ENCODE results near the gene ELP4.

The ELP4 gene

GRCh38 chr11:31795706-31796498, 286.3 kb downstream of the ELP4 start:
- H3K27me3 ChIP-seq (ENCODE audit: control insufficient read depth in 1 of 2, insufficient read depth in 2 of 2, low read length in 2 of 2), result peaks cover 43 to 58% of the 10 kb centered on the region in 2 donors
- no peaks in the 10 kb centered on the region for H3K36me3 ChIP-seq (ENCODE audit: insufficient read depth, low read length)
- H3K9me3 ChIP-seq (ENCODE audit: low read length), result no peaks in the 10 kb centered on the region
- no peak overlapping the region for H3K9ac ChIP-seq (ENCODE audit: low read length)
- no peak overlapping the region for H3K4me3 ChIP-seq (ENCODE audit: low read depth in 1 of 2, low read length in 2 of 2)
- no peak overlapping the region for H3K27ac ChIP-seq (ENCODE audit: low read depth, low read length)
- H3K4me1 ChIP-seq (ENCODE audit: insufficient read depth, low read length), result peaks cover 23% of the 10 kb centered on the region

- no peaks in the 10 kb centered on the region for H3K36me3 ChIP-seq (ENCODE audit: insufficient read depth, low read length)
- H3K4me1 ChIP-seq (ENCODE audit: insufficient read depth, low read length), result peaks cover 20% of the 10 kb centered on the region
- no peaks in the 10 kb centered on the region for H3K9me3 ChIP-seq (ENCODE audit: low read length)
- H3K4me3 ChIP-seq (ENCODE audit: low read depth in 1 of 2, low read length in 2 of 2), result no peak overlapping the region
- H3K27me3 ChIP-seq (ENCODE audit: control insufficient read depth in 1 of 2, insufficient read depth in 2 of 2, low read length in 2 of 2), result peaks cover 50 to 65% of the 10 kb centered on the region in 2 donors
- H3K9ac ChIP-seq (ENCODE audit: low read length), result no peak overlapping the region
- H3K27ac ChIP-seq (ENCODE audit: low read depth, low read length), result no peak overlapping the region
These were observed 287.1 kb downstream of the ELP4 start for GRCh38 chr11:31796499-31797189.

DNA sequence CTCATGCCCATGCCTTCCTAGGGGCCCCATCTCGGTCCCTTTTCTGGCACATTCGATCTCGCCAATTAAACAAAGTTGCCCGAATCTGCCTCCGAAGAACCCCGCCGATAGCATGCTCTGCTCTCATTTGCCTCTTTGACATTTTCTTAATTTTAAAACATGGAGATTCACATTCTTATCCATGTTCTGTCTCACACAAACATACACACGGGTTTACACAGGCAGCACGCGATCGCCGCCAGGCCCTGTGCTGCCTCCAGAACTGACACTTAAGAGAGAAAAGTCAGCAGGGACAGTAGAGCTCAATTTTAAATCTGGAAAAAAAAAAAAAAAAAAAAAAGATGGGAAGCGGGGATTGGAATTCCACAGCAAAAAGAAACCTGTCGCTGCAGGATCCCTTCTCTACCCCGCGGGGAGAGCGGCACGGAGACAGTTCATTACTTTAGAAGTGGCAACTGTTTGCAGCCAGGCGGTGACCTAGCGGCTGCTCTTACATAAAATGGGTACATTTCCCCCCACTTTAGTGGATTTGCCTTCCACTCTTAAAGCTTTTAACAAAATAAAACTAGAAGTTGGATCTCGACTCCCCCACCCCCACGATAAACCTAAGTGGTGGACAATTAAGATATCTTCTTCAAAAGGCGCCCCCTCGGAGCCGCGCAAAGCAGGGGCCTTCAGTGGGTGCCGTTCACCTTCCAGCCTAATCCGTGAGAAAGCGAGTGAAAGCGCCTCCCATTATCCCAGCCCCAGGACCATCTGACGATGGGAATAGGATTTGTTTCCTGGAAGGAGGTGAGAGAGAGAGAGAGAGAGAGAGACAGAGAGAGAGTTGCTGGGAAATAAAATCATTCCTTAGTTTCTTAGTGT, 287.9 kb downstream of the ELP4 start:
- no peak overlapping the region for H3K9ac ChIP-seq (ENCODE audit: low read length)
- peaks cover 20% of the 10 kb centered on the region for H3K4me1 ChIP-seq (ENCODE audit: insufficient read depth, low read length)
- no peak overlapping the region for H3K27ac ChIP-seq (ENCODE audit: low read depth, low read length)
- no peaks in the 10 kb centered on the region for H3K9me3 ChIP-seq (ENCODE audit: low read length)
- H3K27me3 ChIP-seq (ENCODE audit: control insufficient read depth in 1 of 2, insufficient read depth in 2 of 2, low read length in 2 of 2), result peaks cover 56 to 73% of the 10 kb centered on the region in 2 donors
- no peaks in the 10 kb centered on the region for H3K36me3 ChIP-seq (ENCODE audit: insufficient read depth, low read length)
- no peak overlapping the region for H3K4me3 ChIP-seq (ENCODE audit: low read depth in 1 of 2, low read length in 2 of 2)

DNA sequence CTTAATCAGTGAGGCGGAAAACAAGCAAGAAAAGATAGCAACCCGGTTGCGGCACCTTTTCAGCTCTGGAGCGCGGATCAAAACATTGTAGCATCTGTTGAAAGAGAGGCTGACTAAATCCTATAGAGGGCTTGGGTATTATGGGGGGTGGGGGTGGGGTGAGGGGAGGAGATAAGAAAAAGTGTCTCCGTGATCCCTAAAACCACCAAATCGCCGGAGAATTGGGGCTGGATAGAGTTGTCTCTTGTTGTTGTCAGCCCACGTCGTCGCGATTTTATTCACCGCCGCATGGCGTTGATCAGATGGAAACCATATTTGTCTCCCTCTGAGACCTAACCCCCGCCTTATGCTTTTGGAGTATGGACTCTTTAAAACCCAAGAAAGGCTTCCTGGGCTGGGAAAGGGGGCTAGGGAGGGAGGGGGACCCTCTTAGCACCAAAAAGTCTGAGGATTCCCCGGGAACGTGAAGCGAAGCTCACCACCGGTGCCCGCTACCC, 288.5 kb downstream of the ELP4 start:
- H3K27ac ChIP-seq (ENCODE audit: low read depth, low read length), result no peak overlapping the region
- peaks cover 63 to 80% of the 10 kb centered on the region in 2 donors for H3K27me3 ChIP-seq (ENCODE audit: control insufficient read depth in 1 of 2, insufficient read depth in 2 of 2, low read length in 2 of 2)
- H3K4me1 ChIP-seq (ENCODE audit: insufficient read depth, low read length), result peaks cover 23% of the 10 kb centered on the region
- no peak overlapping the region for H3K9ac ChIP-seq (ENCODE audit: low read length)
- peak overlapping the region in 1 of 2 donors; percentile 14 for H3K4me3 ChIP-seq (ENCODE audit: low read depth in 1 of 2, low read length in 2 of 2)
- no peaks in the 10 kb centered on the region for H3K9me3 ChIP-seq (ENCODE audit: low read length)
- no peaks in the 10 kb centered on the region for H3K36me3 ChIP-seq (ENCODE audit: insufficient read depth, low read length)

GRCh38 chr11:31798554-31799434, 289.2 kb downstream of the ELP4 start:
- Histone ChIP-seq H3K27me3 (ENCODE audit: control insufficient read depth in 1 of 2, insufficient read depth in 2 of 2, low read length in 2 of 2) (peaks cover 69 to 87% of the 10 kb centered on the region in 2 donors), H3K4me1 (ENCODE audit: insufficient read depth, low read length) (peaks cover 23% of the 10 kb centered on the region), H3K36me3 (ENCODE audit: insufficient read depth, low read length) (no peaks in the 10 kb centered on the region), H3K9ac (ENCODE audit: low read length) (no peak overlapping the region), H3K4me3 (ENCODE audit: low read depth in 1 of 2, low read length in 2 of 2) (peak overlapping the region in 1 of 2 donors; percentile 14), H3K9me3 (ENCODE audit: low read length) (no peaks in the 10 kb centered on the region), H3K27ac (ENCODE audit: low read depth, low read length) (no peak overlapping the region)

DNA sequence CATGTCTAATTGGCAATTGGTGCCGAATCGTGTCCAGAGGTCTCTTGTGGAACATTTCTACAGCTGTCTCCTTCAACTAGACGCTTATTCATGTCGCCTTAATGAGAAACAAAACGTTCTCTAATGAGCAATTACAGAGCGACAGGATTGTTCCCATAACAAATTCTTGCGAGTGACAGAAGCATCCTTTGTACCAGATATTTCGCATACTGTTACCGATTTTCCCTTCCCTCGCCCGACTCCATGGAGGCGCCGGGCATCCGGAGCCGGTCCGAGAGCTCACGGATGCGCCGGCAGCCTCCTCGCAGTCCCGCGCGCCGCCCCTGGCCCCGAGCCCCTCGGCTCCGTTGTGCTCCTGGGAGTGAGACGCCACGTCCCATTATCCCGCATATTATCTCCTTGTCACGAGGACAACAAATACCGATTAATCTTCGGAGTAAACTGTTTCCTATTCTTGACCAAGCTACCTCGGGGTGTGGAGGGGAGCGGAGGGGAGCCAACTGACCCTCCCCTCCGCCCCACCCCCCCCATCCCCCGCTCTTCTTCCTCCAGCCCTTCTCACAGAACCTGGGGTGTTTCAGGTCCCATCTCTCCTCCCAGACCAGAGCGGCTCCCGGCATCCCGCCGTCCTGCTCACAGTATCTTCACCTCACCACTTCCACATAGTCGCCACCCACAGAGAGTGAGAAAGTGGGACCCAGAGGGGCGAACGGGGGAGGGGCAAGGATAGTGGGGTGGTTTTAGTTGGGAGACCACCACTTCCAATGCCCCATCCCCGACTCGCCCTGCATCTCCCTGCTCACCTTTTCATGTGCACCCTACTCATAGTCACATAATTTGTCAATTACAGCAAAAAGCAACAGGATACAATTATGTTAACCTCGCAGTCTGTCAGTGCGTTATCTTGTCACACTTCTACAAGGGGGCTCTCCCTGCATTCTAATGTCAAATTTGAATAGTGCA, 290.1 kb downstream of the ELP4 start:
- Histone ChIP-seq H3K27ac (ENCODE audit: low read depth, low read length) (no peak overlapping the region), H3K9ac (ENCODE audit: low read length) (no peak overlapping the region), H3K36me3 (ENCODE audit: insufficient read depth, low read length) (no peaks in the 10 kb centered on the region), H3K4me3 (ENCODE audit: low read depth in 1 of 2, low read length in 2 of 2) (peak overlapping the region in 1 of 2 donors; percentile 14), H3K9me3 (ENCODE audit: low read length) (no peaks in the 10 kb centered on the region), H3K4me1 (ENCODE audit: insufficient read depth, low read length) (peaks cover 27% of the 10 kb centered on the region), H3K27me3 (ENCODE audit: control insufficient read depth in 1 of 2, insufficient read depth in 2 of 2, low read length in 2 of 2) (peaks cover 79 to 96% of the 10 kb centered on the region in 2 donors)

DNA sequence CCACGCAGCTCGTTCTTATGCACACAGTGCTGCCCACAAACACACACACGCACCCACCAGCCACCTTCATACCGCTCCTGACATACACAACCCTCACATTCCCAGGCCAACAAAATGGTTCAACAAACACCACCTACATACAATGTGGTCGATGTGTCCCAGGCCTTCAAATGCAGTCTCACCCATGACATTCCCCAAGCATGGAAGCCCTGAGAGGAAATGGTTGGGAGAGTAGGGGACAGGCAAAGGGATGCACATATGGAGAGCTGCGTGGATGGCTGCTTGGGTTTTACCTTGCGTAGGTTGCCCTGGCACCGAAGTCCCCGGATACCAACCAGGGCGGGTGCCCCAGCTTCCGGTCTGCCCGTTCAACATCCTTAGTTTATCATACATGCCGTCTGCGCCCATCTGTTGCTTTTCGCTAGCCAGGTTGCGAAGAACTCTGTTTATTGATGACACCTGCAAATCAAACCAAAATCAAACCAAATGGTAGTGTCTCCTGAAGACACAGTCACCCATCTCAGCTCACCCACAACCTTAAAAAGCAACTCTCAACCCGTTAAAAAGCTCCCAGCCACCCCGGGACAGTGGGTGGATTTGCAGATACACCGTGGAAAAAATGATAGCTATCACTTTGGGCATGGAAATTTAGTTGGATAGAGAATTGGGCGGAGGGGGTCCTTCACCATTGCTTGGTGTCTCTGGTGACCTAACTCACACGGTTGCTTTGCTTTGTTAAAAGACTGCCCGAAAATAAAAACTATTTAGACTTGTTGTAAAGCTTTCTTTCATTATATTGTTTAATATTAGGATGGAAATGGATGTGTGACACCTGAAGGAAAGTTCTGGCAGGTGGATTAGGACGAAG, 291.1 kb downstream of the ELP4 start:
- no peak overlapping the region for H3K9ac ChIP-seq (ENCODE audit: low read length)
- H3K4me3 ChIP-seq (ENCODE audit: low read depth in 1 of 2, low read length in 2 of 2), result no peak overlapping the region
- peaks cover 88 to 100% of the 10 kb centered on the region in 2 donors for H3K27me3 ChIP-seq (ENCODE audit: control insufficient read depth in 1 of 2, insufficient read depth in 2 of 2, low read length in 2 of 2)
- H3K4me1 ChIP-seq (ENCODE audit: insufficient read depth, low read length), result peaks cover 36% of the 10 kb centered on the region
- no peaks in the 10 kb centered on the region for H3K36me3 ChIP-seq (ENCODE audit: insufficient read depth, low read length)
- no peaks in the 10 kb centered on the region for H3K9me3 ChIP-seq (ENCODE audit: low read length)
- no peak overlapping the region for H3K27ac ChIP-seq (ENCODE audit: low read depth, low read length)

DNA sequence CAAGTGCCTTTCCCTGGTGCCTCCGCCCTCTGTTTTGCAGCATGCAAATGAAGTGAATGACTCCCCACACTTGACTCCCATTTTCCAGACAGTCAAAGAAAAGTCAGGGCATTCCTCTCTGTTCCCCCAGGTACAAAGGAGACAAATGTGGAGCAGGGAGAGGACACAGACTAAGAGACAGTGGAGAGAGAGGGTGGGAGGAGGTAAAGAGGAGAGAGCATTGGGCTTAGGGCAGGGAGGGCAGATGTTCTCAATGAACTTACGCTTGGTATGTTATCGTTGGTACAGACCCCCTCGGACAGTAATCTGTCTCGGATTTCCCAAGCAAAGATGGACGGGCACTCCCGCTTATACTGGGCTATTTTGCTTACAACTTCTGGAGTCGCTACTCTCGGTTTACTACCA, 291.7 kb downstream of the ELP4 start:
- H3K9me3 ChIP-seq (ENCODE audit: low read length), result no peaks in the 10 kb centered on the region
- no peak overlapping the region for H3K4me3 ChIP-seq (ENCODE audit: low read depth in 1 of 2, low read length in 2 of 2)
- peaks cover 38% of the 10 kb centered on the region for H3K4me1 ChIP-seq (ENCODE audit: insufficient read depth, low read length)
- no peak overlapping the region for H3K27ac ChIP-seq (ENCODE audit: low read depth, low read length)
- H3K9ac ChIP-seq (ENCODE audit: low read length), result no peak overlapping the region
- peaks cover 94 to 100% of the 10 kb centered on the region in 2 donors for H3K27me3 ChIP-seq (ENCODE audit: control insufficient read depth in 1 of 2, insufficient read depth in 2 of 2, low read length in 2 of 2)
- H3K36me3 ChIP-seq (ENCODE audit: insufficient read depth, low read length), result no peaks in the 10 kb centered on the region

- Histone ChIP-seq H3K36me3 (ENCODE audit: insufficient read depth, low read length) (no peaks in the 10 kb centered on the region), H3K9me3 (ENCODE audit: low read length) (no peaks in the 10 kb centered on the region), H3K27ac (ENCODE audit: low read depth, low read length) (no peak overlapping the region), H3K4me1 (ENCODE audit: insufficient read depth, low read length) (peaks cover 38% of the 10 kb centered on the region), H3K9ac (ENCODE audit: low read length) (no peak overlapping the region), H3K27me3 (ENCODE audit: control insufficient read depth in 1 of 2, insufficient read depth in 2 of 2, low read length in 2 of 2) (peaks cover 98 to 100% of the 10 kb centered on the region in 2 donors), H3K4me3 (ENCODE audit: low read depth in 1 of 2, low read length in 2 of 2) (no peak overlapping the region)
These were observed 292.5 kb downstream of the ELP4 start for GRCh38 chr11:31802000-31802551.
